Skeletal muscle tissue (tissue), 4 donors: ENCODE measurements around the gene SMIM41. TPM values are rescaled to one million over a fixed set of nuclear protein-coding genes. Genes with fewer than 3 reads are reported as not detected.

Source experiments
- H3K27ac ChIP-seq: one replicate; pipeline ENCODE4 v1.7.0; 2013; ENCODE audit warnings: mild to moderate bottlenecking, low read depth, low read length, inconsistent platforms
- H3K27me3 ChIP-seq, 3 donors: one replicate each; pipeline ENCODE4 v1.7.0; 2013; ENCODE audit warnings: low read length in 3 of 3; ENCODE audit not compliant: control insufficient read depth in 3 of 3, insufficient read depth in 3 of 3
- H3K36me3 ChIP-seq, 3 donors: one replicate each; pipeline ENCODE4 v1.7.0; 2013; ENCODE audit warnings: low read length in 3 of 3; ENCODE audit not compliant: control insufficient read depth in 3 of 3, insufficient read depth in 3 of 3
- H3K4me1 ChIP-seq, 3 donors: one replicate each; pipeline ENCODE4 v1.7.0; 2013; ENCODE audit warnings: low read length in 3 of 3, mild to moderate bottlenecking in 3 of 3; ENCODE audit not compliant: control insufficient read depth in 3 of 3, insufficient read depth in 3 of 3
- H3K4me3 ChIP-seq, 3 donors: one replicate each; pipeline ENCODE4 v1.7.0; 2013; ENCODE audit warnings: low read length in 3 of 3
- H3K9ac ChIP-seq, 3 donors: one replicate each; pipeline ENCODE4 v1.7.0; 2013; ENCODE audit warnings: low read length in 3 of 3, mild to moderate bottlenecking in 3 of 3, moderate library complexity in 2 of 3, low read depth in 1 of 3
- H3K9me3 ChIP-seq, 3 donors: one replicate each; pipeline ENCODE4 v1.7.0; 2013; ENCODE audit warnings: low read length in 3 of 3; ENCODE audit not compliant: control insufficient read depth in 3 of 3
- total RNA-seq: library from RNA; depleted of rRNA; stranded (reverse); fragments of >200 nt; gene quantifications from one replicate; pipeline ENCODE4 v1.2.3, GENCODE V29; 2014
- donor health status: Osteomylitis.

SMIM41 gene
- total RNA-seq, 1 donor from 2014 or later: not detected

- Histone ChIP-seq H3K9ac (peak overlapping the region in 1 of 3 donors; percentile 50), H3K36me3 (peaks cover 0 to 17% (median 0%) of the 10 kb centered on the region in 3 donors), H3K9me3 (no peaks in the 10 kb centered on the region), H3K27me3 (no peaks in the 10 kb centered on the region), H3K4me1 (peaks cover 57 to 78% (median 77%) of the 10 kb centered on the region in 3 donors), H3K27ac (peak overlapping the region; percentile 99), H3K4me3 (no peak overlapping the region)
These were observed 38.5 kb upstream of the SMIM41 start for GRCh38 chr12:52041035-52041434.

GRCh38 chr12:52041695-52042123 is 37.8 kb upstream of the SMIM41 start:
- Histone ChIP-seq H3K4me1 (peaks cover 56 to 77% (median 76%) of the 10 kb centered on the region in 3 donors), H3K27me3 (no peaks in the 10 kb centered on the region), H3K36me3 (peaks cover 0 to 20% (median 0%) of the 10 kb centered on the region in 3 donors), H3K9me3 (no peaks in the 10 kb centered on the region), H3K4me3 (no peak overlapping the region), H3K27ac (peak overlapping the region; percentile 99), H3K9ac (peak overlapping the region in 2 of 3 donors; percentile 43 to 100)

DNA sequence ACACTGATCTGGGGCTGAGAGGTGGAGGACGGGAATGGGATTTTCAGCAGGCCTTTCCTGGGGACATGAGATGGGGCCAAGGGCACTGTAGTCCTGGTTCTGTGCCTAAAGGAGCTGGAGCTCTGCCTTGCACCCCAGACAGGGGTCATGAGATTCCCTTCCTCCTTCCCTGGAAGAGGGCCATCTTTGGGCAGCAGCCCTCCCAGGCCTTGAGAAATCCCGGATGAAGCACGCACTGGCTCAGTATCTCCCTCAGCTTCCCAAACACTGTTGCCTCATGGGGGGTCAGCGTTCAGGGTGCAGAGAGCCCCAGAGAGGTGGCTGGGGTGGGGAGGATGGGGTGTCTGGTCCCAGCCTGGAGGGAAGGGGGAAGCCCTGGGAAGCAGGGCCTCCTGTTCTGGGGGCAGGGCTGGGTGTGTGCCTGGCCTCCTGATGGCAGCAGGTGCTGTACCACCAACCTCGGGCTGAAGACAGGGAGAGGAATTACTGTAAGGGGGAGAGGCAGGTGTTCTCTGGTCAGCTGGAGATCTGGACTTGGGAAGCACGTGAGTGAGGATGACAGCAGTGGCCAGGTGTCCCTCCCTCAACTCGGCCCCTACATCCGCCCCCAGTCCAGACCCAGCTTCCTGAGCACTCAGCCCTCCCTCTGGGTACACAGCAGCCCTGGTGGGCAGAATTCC is 36.7 kb upstream of the SMIM41 start:
- Histone ChIP-seq H3K9me3 (no peaks in the 10 kb centered on the region), H3K4me1 (peaks cover 65 to 83% (median 82%) of the 10 kb centered on the region in 3 donors), H3K36me3 (peaks cover 0 to 29% (median 0%) of the 10 kb centered on the region in 3 donors), H3K27ac (peak overlapping the region; percentile 99), H3K27me3 (no peaks in the 10 kb centered on the region), H3K9ac (peak overlapping the region; percentile 61 to 100 (median 91)), H3K4me3 (peak overlapping the region; percentile 47 to 99 (median 85))

DNA sequence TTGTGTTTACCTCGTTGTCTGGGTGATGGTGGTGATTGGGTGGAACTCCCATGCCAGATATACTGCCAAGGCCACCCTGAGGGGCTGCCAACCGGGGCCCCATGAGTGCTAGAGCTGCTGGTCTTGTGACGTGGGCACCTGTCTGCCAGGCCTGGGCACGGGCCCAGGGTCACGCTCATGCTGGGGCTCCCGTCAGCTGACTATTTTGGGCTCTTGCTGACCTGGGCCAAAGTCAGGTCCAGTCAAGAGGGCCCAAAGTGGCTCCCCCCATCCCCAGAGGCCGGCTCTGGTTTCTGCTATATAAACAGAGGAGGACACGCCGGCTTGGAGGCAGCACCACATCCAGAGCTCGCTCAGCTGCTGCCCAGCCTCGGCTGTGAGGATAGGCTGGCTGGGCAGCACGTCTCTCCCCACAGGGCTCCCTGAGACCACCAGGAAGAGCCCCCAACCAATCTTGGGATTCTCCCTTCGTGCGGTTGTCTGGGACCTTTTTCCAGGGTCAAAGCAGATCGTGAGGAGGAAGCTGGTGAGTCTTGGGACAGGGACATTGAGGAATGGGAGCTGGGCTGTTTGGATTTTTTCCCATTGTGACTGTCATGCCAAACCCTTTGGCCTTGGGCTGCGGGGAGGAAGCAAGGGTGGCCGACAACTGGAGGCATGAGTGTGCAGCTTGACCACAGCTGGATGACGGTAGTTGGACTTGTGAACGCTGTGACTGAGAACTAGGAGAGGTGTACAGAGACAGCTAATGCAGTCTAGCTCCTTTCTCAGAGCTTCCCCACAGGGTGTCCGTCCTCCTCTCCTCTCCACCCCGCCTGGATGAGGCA is 35.9 kb upstream of the SMIM41 start:
- Histone ChIP-seq H3K36me3 (peaks cover 0 to 29% (median 0%) of the 10 kb centered on the region in 3 donors), H3K27ac (peak overlapping the region; percentile 99), H3K27me3 (no peaks in the 10 kb centered on the region), H3K9me3 (no peaks in the 10 kb centered on the region), H3K4me3 (peak overlapping the region; percentile 83 to 99 (median 85)), H3K4me1 (peaks cover 62 to 84% (median 80%) of the 10 kb centered on the region in 3 donors), H3K9ac (peak overlapping the region; percentile 91 to 100 (median 99))

DNA sequence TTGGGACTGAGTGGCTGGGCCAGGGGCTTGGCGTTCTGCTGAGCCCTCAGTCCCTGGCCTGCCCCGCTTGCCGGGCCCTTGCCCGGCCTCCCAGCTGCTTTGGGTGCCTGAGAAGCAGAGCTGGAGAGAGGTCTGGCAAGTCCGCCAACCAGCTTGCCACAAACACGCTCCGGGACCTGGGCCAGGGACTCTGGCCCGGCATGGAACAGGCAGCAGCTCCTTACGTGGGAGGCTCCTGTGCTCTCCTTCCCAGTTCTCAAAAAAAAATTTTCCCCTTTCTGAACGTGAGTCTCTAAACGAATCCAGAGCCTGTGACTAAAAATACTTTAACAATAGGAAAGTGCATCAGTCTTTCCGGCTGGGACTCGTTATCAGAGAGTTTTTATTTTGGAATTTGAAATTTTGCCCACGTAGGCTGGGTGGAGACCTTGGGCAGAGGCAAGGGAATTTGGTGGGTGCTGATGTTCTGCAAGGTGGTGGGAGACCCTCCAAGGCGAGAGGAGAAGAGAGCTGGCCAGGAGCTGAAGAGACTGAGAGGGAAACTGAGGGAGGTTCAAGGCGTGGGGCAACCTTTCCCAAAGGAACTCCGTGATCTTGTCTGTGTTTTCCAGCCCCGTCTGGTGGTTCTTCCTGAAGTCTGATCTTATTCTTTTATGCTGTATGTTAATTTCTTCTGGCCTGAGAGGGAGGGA is 35.1 kb upstream of the SMIM41 start:
- H3K27ac ChIP-seq: peak overlapping the region; percentile 99
- H3K4me3 ChIP-seq: peak overlapping the region; percentile 83 to 99 (median 85)
- H3K9ac ChIP-seq: peak overlapping the region; percentile 91 to 100 (median 99)
- peaks cover 0 to 28% (median 1%) of the 10 kb centered on the region in 3 donors for H3K36me3 ChIP-seq
- no peaks in the 10 kb centered on the region for H3K9me3 ChIP-seq
- peaks cover 70 to 86% (median 83%) of the 10 kb centered on the region in 3 donors for H3K4me1 ChIP-seq
- no peaks in the 10 kb centered on the region for H3K27me3 ChIP-seq

- Histone ChIP-seq H3K36me3 (peaks cover 0 to 27% (median 1%) of the 10 kb centered on the region in 3 donors), H3K9ac (peak overlapping the region; percentile 91 to 100 (median 99)), H3K4me1 (peaks cover 83 to 92% (median 85%) of the 10 kb centered on the region in 3 donors), H3K27ac (peak overlapping the region; percentile 99), H3K9me3 (no peaks in the 10 kb centered on the region), H3K4me3 (peak overlapping the region; percentile 83 to 99 (median 85)), H3K27me3 (no peaks in the 10 kb centered on the region)
These were observed 33.7 kb upstream of the SMIM41 start for GRCh38 chr12:52045794-52046199.

GRCh38 chr12:52046859-52047258 is 32.6 kb upstream of the SMIM41 start:
- peaks cover 0 to 27% (median 1%) of the 10 kb centered on the region in 3 donors for H3K36me3 ChIP-seq
- H3K9ac ChIP-seq: peak overlapping the region; percentile 37 to 64 (median 50)
- H3K27me3 ChIP-seq: no peaks in the 10 kb centered on the region
- H3K4me3 ChIP-seq: peak overlapping the region in 2 of 3 donors; percentile 37 to 61
- H3K4me1 ChIP-seq: peaks cover 81 to 89% (median 83%) of the 10 kb centered on the region in 3 donors
- H3K9me3 ChIP-seq: no peaks in the 10 kb centered on the region
- H3K27ac ChIP-seq: peak overlapping the region; percentile 99

DNA sequence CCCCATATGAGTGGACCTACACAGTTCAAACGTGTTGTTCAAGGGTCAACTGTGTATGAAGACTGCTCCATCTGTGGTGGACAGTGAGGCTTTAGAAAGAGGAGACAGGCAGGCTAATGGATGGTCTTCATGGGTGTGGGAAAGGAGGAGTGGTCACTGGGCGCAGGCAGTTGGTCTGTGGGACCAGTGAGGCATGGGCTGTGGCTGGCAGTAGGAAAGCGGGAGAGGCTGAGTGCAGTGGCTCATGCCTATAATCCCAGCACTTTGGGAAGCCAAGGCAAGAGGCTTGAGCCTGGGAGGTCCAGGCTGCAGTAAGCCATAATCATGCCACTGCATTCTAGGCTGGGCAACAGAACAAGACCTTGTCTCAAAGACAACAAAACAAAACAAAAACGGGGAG is 30.2 kb upstream of the SMIM41 start:
- Histone ChIP-seq H3K9me3 (no peaks in the 10 kb centered on the region), H3K4me3 (peak overlapping the region; percentile 10 to 89 (median 87)), H3K4me1 (peaks cover 78 to 90% (median 85%) of the 10 kb centered on the region in 3 donors), H3K27me3 (no peaks in the 10 kb centered on the region), H3K9ac (peak overlapping the region; percentile 99), H3K36me3 (peaks cover 0 to 39% (median 5%) of the 10 kb centered on the region in 3 donors), H3K27ac (peak overlapping the region; percentile 99)

DNA sequence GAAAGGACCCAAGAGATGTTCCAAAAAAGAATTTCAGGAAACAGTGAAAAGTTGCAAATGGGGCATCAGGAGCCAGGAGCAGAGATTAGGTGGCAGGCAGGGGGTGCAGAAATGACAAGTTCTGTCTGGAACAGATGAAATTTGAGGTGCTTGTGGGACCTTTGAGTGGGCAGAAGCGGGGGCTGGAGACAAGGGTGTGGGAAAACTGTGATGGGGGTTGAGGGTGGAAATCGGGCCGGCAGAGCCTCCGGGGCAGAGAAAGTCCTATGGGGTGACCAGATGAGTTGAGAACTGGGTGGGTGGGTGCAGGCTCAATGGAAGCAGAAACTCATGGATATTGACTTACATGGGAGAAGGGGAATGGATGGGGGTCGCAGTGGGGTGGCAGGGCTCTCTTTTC is 29.8 kb upstream of the SMIM41 start:
- peaks cover 0 to 43% (median 9%) of the 10 kb centered on the region in 3 donors for H3K36me3 ChIP-seq
- H3K9ac ChIP-seq: peak overlapping the region; percentile 99
- H3K4me1 ChIP-seq: peaks cover 76 to 91% (median 87%) of the 10 kb centered on the region in 3 donors
- peak overlapping the region; percentile 10 to 89 (median 87) for H3K4me3 ChIP-seq
- H3K9me3 ChIP-seq: no peaks in the 10 kb centered on the region
- peak overlapping the region; percentile 99 for H3K27ac ChIP-seq
- H3K27me3 ChIP-seq: no peaks in the 10 kb centered on the region
